ENCODE measurements around the gene STX1B.
"Not testable (repeated sequence)": the region's sequence is repeated elsewhere in the genome, so short reads cannot be mapped to it uniquely, and the experiment has no call there.

STX1B gene

DNA sequence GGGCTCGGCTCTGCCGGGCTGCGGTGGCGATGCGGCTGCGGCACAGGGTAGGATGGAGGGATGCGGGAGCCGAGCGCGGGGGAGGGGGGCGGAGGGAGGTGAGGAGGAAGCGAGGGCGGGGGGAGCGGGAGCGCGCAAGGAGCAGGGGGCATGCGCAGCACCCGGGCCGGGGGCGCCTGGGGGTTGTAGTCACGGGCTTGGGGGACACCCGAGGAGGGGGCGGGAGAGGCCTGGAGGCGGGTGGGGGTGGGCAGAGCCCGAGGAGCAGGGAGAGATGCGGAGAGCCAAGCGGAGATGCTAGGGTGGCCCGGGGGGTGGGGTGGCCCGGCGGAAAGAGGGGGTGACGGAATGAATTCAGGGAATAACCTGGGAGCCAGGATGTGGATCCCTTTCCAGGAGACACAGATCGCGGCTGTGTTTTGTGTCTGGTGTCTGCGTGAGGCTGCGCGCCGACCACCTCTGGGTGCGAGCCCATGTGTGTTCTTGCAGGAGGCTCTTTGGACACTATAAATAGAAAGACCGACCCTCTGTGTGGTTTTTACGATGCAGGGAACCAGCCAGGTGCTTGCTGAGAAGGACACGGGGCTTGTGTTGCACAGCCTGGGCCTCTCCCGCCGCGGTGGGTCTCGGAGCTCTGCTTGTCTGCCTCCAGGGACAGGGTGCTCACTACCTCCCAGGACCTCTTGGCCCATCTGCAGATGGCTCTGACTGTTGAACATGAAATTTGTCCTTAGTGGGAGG, at the start of gene STX1B:
Gene STX1B (minus strand): TSS at position 54 of the 741 bp plus-strand sequence. CDS start 242 bp downstream, outside the sequence.
- no peak for DNase-seq

DNA sequence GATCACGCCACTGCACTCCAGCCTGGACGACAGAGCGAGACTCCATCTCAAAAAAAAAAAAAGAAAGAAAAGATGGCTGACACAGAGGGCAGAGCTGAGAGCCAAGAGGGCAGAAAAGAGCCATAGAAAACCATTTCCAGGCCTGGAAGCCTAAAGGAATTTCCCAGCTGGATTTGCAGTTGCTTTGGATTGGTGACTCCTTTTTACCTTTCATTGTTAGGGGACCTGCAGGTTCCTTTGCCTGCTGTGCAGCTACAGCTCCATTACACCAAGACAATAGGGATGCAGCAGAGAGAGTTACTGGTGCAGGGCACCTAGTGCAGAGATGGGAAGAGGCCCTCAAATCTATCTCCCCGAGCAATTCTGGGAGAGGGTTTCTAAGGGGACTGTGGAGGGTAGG, 45.2 kb upstream of the STX1B start:
- no peak for DNase-seq

DNA sequence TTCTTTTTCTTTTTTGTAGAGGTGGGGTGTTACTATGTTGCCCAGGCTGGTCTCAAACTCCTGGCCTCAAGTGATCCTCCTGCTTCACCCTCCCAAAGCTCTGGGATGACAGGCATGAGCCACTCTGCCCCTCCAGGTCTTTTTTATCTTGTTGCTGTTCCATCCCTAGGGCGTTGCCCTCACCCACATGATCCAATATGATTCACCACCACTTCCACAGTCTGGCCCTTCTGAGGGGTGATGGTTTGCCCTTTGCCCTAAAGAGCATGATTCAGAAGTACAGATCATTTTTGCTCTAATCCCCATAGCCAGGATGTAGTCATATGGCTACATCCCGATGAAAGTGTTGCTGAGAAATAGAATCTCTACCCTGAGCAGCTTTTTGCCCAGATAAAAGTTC, 41.7 kb upstream of the STX1B start:
- no peak for DNase-seq

DNA sequence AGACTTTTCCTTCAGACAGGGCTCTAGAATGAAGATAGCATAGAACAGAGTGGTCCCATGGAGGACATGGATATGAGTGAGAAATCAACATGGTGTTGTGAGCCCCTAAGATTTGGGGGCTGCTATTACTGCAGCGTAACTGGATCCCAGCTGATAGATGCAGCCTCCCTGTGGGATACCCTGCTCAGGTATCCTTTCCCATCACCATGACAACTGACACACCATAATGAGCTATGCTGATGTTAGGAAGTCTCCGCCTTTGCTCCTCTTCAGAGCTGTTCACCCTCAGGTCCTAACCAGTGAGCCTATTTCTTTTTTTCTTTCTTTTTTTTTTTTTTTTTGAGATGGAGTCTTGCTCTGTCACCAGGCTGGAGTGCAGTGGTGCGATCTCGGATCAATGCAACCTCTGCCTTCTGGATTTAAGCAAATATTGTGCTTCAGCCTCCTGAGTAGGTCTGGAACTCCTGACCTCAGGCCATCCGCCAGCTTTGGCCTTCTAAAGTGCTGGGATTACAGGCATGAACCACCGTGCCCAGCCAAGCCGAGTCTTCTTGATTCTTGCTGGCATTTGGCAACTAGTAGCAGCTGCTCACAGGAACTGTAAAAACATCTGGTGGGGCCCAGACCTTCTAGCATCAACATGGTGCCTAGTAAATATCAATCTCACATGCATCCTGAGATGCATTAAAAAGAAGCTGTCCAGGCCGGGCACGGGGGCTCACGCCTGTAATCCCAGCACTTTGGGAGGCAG, 40.0 kb upstream of the STX1B start:
- no peak for DNase-seq

DNA sequence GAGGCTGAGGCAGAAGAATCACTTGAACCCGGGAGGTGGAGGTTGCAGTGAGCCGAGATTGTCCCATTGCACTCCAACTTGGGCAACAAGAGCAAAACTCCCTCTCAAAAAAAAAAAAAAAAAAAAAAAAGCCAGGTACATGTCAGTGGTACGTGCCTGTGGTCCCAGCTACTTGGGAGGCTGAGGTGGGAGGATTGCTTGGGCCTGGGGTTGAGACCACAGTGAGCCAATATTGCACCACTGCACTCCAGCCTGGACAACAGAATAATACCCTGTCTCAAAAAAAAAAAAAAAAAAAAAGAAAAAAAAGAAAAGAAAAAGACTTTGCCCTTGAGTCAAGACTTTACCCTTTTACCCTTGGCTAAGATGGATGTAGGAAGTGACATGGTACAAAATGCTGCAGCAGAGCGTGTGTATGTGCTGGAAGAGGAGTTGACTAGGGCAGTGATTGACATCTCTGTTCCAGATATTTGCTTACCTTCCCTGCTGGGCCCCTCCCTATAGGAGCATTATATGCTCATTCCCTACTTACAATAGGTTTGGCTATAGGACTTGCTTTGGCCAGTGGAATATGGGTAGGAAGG, 33.6 kb upstream of the STX1B start:
- DNase-seq = no peak

DNA sequence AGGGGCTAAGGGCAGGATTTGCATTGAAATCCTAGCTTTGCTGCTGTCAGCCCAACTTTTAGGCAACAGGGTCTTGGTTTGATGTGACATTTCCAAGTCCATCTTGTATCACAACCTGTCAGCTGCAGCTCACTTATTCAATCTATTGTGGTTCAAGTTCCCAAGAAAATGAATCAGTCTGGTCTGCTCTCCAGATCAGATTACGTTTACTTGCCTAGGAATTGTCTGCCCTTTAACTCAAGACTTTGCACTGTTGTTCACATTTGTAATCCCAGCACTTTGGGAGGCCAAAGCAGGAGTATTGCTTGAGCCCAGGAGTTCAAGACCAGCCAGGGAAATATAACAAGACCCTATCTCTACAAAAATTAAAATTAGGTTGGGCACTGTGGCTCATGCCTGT, 32.9 kb upstream of the STX1B start:
- DNase-seq = no peak

DNA sequence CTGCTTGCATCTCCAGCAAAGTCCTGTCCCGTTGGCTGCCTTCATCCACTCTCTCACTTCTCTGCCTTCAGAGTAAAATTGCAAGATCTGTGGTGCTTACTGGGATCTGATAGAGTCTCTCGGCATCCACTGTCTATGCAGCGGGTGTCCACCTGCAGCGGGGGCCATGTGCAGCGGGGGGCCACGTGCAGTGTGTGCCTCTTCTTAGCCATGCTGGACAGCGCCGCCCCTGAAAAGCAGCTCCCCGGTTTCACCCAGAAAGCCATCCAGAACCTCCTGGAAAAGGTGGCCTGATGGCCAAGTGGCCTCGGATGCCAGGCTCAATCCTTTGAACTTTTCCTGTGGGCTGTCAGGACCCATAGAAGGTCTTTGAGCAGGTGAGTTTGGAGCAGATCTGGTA, 32.4 kb upstream of the STX1B start:
- DNase-seq = no peak

DNA sequence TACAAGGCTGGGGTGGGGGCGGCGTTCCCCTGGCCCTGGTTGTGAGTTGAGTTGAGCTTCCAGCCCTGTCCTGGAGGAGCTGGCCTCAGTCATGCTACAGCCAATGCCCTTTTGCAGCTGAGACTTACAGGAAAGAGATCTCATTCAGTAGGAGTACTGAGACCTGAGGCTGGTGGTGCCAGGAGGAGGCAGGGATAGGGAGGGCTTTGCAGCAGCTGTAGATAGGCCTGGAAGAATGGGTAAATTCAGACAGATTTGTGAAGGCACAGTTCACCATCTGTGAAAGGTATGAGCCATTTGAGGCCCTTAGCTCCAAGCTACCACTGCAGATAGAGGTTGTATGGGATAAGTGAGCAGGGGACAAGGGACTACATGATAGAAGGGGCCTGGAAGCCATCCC, 28.6 kb upstream of the STX1B start:
- DNase-seq = no peak

DNA sequence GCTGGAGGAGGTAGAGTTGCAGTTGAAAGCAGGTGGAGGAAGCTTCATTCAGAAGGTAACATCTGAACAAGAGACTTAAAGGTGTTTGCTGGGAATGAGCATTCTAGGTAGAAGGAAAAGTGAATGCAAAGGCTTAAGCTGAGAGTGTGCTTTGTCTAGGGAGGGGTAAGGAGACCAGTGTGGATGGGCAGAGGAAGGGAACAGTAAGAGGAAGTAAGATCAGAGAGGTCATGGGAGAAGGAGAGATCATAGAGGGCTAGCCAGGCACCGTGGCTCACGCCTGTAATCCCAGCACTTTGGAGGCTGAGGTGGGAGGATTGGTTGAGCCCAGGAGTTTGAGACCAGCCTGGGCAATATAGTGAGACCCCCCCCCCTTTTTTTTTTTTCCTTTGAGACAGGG, 26.3 kb upstream of the STX1B start:
- no peak for DNase-seq

DNA sequence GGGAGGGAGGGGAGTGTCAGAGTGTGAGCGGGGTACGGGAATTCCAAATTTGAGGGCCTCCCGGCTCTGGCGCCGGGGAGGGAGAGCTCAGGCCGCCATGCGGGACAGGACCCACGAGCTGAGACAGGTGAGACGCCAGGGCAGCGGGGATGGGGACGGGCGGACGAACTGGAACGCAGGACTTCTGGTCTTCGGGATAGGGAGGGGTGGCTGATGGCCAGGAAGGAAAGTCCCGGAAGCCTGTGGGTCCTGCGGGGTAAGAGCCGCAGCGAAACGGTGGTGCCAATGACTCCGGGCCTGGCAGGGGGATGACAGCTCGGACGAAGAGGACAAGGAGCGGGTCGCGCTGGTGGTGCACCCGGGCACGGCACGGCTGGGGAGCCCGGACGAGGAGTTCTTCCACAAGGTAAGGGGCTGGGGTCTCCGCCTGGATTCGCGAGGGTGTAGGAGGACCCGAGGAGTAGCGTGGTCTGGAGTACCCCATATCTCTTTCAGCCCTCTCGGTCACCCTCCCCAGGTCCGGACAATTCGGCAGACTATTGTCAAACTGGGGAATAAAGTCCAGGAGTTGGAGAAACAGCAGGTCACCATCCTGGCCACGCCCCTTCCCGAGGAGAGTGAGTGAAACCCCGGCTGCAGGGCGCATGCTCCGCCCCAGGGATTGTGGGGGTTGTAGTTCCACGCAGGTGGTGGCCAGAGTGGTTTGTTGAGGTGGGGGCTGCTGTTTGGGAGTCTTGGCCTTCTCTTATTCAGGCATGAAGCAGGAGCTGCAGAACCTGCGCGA, 23.5 kb upstream of the STX1B start:
- no peak for DNase-seq

DNA sequence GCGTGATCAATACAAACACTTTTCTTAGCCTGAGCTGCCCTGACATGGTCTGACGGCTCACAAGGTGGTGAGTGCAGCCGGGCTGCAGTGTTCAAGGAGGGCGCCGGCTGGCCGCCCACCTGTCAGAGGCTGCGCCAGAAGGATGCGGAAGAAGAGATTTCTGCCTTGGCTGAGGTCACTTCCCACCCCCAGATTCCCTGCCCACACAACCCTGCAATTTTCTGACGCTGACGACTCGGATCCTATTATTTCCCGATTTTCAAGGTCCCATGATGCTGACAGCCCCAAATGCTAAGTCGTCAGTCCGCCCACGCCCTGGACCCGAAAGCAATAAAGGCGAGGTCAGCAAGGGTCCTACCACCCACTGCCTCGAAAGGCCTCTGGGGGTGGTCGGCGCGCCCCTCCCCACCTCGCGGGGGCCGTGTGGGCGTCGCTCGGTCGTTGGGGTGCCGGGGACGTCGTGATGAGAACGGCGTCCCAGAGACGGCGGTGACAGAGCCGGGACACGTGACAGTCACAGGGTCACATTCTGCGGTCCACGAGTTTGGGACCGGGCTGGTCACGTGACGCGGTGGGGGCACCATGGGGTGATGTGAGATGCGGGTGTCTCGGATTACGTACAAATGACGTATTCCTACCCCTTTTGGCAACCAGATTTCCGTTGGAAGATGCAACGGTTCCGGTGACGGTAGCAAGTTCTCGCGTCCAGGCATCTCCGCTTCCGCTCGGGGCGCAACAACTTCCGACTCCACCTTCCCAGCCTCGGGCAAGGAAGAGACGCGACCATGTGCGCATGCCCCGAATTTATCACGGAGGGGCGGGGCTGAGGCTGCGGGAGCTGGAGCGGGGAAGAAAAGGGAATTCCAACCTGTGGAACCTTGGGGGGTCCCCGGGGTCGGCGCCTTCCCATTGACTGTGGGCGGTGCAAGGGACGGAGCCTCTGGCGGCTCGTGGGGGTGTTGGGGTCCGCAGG, 22.6 kb upstream of the STX1B start, which contains the start of gene STX4:
Gene STX4 (plus strand): TSS at position 823 of the 973 bp plus-strand sequence. CDS start 248 bp downstream, outside the sequence.
- DNase-seq = peak; percentile 42

DNA sequence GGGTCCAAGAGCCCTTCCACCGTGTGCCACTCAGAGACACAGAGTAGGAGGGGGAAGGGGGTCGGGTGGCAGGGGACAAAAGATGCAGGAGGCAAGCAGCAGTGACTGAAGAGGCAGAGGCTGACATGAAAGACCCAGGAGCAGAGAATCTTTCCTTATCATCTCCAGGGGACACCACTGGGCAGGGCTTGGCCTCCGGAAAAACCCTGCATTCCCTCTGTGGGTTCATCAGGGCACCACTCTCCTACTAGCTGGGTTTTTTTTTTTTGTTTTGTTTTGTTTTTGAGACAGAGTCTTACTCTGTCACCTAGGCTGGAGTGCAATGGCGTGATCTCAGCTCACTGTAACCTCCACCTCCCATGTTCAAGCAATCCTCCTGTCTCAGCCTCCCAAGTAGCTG, 20.8 kb upstream of the STX1B start:
- DNase-seq = no peak

DNA sequence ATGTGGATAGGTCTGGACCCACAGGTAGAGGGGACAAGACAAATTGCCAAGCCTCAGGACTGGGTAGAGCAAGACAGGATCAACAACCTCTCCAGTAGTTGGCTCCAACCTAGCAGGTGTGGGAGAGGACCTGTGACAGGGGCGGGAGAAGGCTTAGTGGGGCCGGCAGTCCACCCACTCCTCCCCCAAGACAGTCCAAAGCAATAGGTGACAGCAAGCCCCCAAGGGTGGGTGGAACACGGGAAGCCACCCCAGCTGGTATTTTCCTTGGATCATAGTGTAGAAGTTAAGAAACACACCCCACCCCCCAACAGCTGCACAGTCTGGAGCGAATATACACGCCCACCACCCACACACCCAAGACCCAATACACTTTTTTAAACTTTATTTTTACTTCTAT, 18.8 kb upstream of the STX1B start:
- DNase-seq = no peak

DNA sequence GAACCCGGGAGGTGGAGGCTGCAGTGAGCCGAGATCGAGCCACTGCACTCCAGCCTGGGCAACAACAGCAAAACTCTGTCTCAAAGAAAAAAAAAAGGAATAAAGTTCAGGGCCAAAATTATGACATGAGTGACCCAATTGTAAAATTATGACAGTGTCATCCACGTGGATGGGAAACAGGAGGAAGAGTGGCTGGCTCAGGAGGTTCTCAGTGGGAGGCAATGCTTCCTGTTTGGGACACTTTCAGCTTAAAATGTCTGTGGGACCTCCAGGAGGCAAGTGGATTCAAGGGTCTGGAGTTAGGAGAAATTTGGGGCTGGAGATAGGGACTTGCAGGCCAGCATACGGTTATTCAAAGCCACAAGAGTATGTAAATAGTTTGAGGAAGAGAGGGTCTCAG, 14.9 kb upstream of the STX1B start:
- DNase-seq = no peak

DNA sequence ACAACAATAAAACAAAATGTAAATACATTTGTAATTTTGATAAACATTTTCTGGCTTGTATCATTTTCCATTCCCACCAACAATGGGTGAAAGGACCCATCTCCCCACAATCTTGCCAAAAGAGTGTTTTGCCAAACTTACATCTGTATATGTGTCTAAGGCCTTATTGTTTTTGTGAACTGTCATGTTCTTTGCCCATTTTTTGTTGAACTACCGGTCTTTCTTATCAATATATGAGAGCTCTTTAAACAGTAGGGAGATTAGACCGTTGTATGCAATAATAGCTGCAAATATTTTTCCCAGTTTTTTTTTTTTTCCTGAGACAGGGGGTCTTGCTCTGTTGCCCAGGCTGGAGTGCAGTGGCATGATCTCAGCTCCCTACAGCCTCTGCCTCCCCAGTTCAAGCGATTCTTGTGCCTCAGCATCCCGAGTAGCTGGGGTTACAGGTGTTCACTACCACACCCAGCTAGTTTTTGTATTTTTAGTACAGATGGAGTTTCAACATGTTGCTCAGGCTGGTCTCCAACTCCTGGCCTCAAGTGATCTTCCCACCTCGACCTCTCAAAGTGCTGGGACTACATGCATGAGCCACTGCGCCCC, 13.3 kb upstream of the STX1B start:
- no peak for DNase-seq

DNA sequence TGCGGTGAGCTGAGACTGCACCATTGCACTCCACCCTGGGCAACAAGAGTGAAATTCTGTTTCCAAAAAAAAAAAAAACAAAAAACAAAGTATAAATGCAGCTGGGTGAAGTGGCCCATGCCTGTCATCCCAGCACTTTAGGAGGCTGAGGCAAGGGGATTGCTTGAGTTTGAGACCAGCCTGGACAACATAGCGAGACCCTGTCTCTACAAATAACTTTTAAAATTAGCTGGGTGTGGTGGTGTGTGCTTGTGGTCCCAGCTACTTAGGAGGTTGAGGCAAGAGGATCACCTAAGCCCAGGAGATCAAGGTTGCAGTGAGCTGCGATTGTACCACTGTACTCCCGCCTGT, 12.8 kb upstream of the STX1B start:
- no peak for DNase-seq

DNA sequence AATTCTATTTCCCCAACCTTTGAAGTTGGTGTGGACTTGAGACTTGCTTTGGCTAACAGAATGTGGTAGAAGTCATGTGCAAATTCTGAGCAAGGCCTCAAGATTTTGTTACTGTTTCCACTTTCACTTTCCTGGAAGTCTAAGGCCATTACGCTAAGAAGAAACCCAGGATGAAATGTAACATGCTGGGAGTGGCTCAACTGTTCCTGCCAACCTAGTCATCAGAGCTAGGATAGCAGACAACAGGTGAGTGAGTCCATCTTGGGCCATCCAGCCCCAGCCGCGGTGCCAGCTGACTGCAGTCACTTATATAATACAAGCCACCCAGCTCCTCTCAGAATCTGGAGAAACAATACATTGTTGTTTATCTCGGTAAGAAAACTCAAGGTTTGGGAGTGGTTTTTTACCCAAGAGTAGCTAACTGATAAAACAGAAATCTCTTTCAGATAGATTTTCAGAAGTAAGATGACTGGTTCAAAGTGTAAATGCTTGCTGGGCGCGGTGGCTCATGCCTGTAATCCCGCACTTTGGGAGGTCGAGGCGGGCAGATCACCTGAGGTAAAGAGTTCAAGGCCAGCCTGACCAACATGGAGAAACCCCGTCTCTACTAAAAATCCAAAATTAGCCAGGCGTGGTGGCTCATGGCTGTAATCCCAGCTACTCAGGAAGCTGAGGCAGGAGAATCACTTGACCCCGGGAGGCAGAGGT, 12.3 kb upstream of the STX1B start:
- no peak for DNase-seq

DNA sequence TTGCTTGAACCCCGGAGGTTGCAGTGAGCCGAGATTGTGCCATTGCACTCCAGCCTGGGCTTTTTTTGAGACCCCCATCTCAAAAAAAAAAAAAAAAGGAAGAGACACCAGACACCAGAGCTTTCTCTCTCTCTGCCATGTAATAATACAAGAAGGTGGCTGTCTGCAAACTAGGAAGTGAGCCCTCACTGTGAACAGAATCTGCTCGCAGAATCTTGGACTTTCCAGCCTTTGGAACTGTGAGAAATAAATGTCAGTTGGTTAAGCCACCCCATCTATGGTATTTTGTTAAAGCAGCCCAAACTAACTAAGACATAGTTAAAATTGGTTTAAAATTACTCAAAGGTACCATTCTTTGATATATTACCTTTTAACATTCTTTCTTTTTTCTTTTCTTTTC, 10.1 kb upstream of the STX1B start:
- DNase-seq = no peak

DNA sequence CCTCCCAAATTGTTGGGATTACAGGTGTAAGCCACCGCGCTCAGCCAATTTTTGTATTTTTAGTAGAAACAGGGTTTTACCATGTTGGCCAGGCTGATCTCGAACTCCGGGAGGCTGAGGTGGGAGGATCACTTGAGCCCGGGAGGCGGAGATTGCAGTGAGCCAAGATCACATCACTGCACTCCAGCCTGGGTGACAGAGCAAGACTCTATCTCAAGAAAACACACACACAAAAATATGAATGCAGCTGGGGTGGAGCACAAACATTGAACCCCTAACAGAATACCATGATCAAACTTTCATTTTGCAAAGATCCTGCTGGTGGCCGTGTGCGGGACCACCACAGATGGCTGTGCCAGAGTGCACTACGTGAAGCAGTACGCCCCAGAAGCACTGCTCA, 7.3 kb upstream of the STX1B start:
- DNase-seq = not testable (repeated sequence)

DNA sequence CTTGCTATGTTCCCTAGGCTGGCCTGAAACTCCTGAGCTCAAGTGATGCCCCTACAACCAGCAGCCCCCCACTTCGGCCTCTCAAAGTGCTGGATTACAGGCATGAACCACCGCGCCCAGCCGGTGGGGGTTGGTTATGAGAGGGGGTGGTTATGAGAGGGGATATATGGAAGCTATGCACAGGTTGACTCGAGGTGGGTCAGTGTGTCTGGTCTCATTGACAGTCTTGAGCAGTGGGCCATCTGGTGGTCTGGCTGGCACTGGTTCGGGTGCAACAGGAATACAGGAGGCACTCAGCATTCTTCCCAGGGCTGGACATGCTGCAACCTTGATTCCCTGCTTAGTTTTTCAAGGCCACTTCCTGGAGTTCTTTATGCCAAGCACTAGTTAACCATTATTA, 5.6 kb upstream of the STX1B start:
- no peak for DNase-seq

DNA sequence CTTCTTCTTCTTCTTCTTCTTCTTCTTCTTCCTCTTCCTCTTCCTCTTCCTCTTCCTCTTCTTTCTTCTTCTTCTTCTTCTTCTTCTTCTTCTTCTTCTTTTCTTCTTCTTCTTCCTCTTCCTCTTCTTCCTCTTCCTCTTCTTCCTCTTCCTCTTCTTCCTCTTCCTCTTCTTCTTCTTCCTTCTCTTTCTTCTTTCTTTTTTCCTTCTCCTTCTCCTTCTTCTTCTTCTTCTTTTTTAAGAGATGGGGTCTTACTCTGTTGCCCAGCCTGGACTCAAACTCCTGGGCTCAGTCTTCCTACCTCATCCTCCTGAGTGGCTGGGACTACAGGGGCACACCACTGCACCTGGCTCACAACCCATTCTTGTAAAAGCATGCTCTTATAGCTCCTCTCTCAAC, 2.9 kb upstream of the STX1B start:
- not testable (repeated sequence) for DNase-seq

Measured in NCI-H187 treated with DMSO at 0.1 percent for 48 hours (cell line).